Hematopoietic multipotent progenitor cell treated with erythropoietin and hydrocortisone succinate and interleukin-3 and kit ligand, for 4 days (in vitro differentiated cells): ENCODE results near the gene RND1.
"Not testable (repeated sequence)": the region's sequence is repeated elsewhere in the genome, so short reads cannot be mapped to it uniquely, and the experiment has no call there.

Experiments used
- DNase-seq: peaks from one replicate; pipeline ENCODE4 v3.0.0-alpha.2; 2015

The RND1 gene

DNA sequence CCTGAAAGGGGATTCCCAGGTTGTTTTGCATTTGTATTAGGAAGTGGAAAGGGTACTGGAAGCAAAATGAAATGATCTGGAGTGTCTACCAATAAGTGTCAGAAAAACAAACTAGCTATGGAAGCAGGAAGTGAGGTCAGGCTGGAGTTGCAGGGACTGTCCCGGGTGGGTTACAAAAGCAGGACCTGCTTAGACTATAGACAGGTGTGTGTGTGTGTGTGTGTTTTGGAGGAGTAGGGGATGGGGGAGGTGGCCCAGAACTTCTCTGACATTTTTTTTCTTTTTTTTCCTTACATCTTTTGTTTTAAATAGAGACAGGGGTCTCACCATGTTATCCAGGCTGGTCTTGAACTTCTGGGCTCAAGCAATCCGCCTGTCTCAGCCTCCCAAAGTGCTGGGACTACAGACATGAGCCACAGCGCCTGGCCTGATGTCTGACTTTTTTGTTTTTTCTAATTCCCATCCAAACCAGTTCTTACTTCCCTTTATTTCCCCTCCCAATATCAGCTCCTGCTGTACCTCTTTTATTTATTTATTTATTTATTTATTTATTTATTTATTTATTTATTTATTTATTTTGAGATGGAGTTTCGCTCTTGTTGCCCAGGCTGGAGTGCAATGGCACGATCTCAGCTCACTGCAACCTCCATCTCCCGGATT lies 512 bp upstream of the RND1 start:
- DNase-seq, result no peak

DNA sequence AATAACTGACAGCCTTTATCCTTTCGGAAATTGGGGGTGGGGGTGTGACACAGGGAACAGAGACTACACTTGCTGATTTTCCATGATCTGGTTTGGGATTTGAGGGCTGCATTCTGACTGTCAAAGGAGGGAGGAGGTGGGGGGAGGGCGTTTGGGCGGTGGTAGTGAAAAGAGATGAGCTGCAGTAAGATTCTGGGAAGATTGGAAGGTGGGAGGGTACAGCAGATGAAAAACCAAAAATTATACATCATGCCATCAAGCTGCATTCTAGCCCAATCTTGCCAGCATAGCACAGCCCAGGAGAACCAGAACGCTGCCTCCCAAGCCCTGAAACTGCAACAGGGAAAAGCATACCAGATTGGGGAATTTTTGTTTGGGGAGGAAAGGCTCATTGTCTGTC lies 2.4 kb downstream of the RND1 start:
- no peak for DNase-seq

DNA sequence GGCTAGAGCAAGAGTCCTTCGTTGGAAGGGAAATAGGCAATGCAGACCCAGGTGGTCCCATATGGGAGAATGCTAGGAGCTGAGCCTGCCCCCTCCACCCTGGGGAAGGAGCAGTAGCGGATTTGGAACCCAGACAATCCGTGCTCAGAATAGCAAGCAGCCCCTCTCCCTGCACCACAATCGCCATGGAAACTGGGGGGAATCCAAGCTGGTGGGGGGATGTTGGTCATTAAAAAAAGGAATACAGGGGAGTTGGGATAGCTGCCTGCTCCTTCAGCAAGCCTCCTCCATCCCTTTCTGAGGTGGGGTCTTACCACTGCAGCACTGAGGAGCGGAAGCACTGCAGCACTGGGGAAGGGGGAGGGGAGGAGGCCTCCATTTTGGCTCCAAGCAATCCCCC lies 2.9 kb downstream of the RND1 start:
- no peak for DNase-seq

DNA sequence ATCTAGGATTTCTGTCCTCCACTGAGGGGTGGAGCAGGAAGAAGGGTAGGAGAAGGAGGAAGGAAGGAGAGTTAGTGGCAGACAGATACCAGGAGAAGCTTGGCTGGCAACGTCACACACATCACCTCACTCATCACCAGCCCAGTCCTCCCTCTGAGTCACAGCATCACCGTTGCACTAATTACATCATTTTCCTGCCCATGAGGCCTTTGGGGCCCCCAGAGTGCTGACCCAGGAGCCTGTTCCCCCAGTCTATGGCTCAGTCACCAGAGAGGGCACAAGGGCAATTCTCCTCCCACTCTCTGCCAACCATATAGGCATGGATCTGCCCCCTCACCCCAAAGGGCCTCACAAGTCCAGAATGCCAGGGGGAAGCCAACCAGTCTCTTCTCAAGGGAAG lies 4.6 kb downstream of the RND1 start:
- DNase-seq, result no peak

DNA sequence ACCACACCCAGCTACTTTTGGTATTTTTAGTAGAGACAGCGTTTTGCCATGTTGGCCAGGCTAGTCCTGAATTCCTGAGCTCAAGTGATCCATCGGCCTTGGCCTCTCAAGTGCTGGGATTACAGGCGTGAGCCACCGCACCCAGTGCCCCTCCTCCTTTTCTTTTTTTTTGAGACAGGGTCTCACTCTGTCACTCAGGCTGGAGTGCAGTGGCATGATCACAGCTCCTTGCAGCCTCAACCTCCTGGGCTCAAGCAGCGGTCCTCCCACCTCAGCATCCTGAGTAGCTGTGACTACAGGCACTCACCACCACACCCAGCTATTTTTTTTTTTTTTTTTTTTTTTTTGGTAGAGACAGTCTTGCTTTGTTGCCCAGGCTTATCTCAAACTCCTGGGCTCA lies 5.4 kb downstream of the RND1 start:
- not testable (repeated sequence) for DNase-seq

DNA sequence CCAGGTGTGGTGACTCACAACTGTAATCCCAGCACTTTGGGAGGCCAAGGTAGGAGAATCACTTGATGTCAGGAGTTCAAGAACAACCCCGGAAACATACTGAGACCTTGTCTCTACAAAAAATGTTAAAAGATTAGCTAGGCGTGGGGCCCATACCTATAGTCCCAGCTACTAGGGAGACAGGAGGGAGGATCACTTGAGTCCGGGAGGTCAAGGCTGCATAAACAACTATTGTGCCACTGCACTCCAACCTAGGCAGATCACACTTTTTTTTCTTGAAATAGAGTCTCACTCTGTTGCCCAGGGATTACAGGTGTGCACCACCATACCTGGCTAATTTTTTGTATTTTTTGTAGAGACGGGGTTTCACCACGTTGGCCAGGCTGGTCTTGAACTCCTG lies 6.1 kb downstream of the RND1 start:
- DNase-seq, result no peak

DNA sequence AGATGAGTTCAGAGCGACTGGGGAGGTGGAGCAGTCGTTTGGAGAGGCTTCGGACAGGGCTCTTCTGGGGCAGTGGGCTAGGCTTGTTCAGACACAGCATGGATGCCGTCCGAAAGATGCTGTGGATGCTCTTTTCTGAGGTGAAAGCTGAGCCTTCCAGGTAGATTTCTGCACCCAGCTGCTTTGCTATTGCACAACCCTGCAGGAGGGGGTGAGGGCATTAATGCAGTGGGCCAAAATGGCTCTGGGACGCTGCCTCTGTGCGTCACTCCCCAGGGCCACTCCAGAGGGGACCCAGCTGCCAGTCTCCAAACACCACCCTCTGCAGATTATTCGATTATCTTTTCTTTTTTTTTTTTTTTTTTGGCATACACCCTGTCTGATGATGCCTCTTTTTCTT lies 7.6 kb downstream of the RND1 start:
- no peak for DNase-seq

DNA sequence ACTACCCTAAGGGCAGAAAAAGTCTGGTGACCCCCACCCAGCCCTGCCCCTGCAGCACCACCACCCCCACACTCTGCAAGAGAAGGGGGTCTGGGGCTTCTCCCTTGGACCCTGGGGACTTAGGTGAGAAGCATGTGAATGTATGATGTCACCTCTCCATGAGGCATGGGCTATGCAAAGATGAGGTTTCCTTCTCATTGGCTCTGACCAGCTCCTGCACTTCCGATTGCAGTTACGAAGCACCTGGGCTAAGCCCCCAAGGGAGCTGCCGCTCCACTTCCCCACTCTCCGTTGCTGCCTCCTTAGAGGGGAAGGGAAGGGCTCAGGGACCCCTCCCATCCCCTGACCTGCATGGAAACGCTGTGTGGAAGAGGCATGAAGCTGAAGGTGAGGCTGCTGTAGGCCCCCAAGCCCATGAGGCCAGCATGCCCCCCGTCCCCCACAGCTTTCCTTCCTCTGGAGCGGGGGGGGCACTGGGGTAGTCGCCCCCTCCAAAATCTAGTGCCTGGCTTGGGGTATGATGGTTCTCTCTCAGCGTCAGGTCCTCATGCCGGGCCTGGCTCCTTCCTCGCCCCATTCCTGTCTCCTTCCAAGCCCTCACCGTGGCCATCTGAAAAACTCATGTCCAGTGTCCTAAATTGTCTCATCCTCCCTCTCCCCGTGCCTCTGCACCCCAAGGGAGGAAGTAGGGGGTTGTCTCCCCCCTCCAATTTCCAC lies 8.2 kb downstream of the RND1 start:
- DNase-seq, result no peak

DNA sequence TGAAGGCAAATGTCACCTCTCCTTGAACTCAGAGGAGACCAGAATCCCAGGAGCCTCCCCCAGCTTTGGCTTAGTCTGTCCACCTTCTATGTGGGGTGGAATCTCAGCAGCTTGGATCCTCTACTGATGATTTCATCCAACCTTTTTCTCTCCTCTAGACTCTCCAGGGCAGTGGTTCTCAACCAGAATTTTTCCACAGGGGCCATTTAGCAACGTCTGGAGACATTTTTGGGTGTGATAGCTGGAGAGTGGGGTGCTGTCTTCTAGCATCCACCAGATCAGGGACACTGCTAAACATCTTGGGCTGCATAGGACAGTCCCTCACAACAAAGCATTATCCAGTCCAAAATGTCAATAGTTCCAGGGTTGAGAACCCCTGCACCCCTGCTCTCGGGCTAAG lies 9.3 kb downstream of the RND1 start:
- no peak for DNase-seq

DNA sequence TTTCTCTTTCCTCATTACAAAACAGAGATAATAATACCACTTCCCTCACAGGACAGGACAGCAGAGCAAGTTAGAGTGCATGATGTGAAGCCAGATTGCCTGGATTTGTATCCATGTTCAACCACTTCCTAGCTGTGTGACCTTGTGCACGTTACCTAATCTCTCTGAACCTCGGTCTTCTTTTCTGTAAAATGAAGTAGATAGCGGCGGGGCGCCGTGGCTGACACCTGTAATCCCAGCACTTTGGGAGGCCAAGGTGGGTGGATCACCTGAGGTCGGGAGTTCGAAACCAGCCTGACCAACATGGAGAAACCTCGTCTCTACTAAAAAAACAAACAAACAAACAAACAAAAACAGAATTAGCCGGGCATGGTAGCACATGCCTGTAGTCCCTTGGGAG lies 10.7 kb downstream of the RND1 start:
- not testable (repeated sequence) for DNase-seq

DNA sequence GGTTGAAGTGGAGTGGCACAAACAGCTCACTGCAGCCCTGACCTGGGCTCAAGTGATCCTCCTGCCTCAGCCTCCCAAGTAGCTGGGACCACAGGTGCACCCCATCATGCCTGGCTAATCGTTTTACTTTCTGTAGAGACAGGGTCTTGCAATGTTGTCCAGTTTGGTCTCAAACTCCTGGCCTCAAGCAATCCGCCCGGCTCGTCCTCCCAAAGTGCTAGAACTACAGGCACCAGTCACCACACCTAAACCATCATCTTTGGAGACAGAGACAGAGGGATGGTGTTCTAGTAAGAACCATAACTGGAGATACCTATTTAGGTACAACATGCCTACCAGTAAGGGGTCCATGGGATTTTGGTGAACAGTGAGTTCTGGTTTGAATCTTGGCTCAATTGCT lies 11.2 kb downstream of the RND1 start:
- no peak for DNase-seq

DNA sequence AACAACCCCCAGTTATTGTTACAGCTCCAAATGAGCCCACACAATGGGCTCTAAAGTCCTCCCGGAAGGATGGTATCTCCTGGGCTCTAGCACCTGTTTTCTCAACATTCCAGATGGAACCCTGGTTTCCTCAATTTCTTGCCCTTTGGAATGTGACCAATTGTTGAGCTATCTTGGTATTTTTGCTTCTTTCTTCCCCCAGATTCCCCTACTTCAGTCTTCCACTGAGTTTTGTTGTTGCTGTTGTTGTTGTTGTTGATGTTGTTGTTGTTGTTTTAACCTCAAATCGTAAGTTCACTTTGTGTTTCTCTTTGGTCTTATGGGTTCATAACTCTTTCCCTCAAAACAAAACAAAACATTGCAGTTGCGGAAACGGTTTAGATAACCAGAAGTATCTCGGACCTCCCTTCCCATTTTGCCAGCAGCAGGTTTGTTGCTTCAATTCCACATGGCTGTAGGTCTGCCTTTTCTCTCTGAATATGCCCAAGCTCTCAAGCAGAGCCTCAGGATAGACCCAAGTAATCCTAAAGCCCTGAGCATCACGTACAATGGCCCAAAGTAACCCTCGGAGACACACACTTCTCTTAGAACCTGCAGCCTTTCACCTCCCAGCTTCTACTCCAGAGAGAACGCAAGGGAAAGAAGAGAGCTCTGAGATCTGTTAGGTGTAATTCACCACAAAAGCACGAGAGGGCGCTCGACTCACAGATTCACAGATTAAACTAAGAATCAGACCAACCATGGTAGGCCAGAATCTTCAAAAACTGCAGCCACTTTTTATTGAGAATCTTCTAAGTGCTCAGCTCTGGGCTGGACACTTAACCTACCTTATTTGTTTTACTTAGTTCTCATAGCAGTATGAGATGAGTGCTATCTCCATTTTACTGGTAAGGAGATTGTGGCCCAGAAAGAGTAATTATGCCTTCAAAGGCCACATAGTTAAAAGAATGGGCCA lies 12.7 kb downstream of the RND1 start:
- DNase-seq, result peak; percentile 96

DNA sequence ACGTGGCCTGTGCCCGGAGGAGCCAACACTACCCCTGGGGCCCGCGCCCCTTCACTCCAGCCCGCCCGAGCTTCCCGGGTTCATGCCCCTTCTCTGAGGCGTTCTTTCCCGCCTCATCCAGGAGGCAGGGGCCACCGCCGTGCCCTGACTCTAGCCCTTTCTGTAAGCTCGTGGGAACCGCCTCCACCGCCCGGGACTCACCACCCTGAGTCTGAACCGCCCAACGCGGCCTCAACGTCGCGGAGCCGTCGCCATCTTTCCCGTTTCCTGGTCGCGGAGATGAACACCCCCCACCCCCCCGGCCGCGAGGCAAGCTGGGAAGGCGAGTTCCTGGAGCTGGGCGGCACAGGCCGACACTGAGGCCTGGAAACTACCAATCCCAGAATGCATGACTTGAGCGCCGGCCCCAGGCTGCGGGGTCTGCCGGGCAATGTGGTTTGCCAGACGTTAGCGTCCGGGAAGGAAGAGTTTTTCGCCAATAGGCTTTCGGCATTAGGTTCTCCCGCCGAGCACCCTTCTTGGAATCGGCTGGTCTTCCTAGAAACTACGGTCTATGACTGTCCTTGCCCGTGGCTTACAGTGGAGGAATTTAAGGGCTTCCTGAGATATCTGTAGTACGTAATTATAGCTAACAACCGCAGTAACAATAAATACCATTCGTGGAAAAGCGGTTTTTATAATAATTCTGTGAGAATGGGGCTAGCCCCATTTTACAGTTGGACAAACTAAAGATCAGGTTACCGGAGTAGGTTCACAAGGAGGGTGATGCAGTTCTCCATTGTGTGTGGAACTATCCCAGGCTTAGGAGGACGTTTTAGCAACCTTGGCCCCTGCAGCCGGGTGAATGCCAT lies 13.6 kb downstream of the RND1 start, which contains the start of gene DDX23:
Gene DDX23, minus strand, starts transcription at position 281 of the 851 bp plus-strand sequence. CDS start 6,381 bp downstream, outside the sequence.
- peak; percentile 99 for DNase-seq

DNA sequence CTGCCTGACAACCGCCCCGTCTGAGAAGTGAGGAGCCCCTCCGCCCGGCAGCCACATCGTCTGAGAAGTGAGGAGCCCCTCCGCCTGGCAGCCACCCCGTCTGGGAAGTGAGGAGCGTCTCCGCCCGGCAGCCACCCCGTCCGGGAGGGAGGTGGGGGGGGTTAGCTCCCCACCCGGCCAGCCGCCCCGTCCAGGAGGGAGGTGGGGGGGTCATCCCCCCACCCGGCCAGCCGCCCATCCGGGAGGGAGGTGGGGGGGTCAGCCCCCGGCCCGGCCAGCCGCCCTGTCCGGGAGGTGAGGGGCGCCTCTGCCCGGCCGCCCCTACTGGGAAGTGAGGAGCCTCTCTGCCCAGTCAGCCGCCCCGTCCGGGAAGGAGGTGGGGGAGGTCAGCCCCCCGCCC lies 23.6 kb downstream of the RND1 start:
- DNase-seq, result not testable (repeated sequence)

DNA sequence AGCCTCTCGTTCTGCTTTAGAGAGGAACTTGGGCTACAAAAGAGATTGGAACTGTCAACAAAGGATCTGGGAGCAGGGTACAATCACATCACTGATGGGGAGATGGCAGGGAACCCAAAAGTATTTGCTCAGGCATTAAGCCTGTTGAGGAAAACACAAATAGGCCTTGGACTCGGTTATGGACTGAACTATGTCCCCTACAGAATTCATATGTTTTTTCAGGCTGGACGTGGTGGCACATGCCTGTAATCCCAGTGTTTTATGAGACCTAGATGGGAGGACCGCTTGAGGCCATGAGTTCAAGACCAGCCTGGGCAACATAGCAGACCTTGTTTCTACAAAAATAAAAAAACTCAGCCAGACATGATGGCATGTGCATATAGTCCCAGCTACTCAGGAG lies 27.6 kb downstream of the RND1 start:
- no peak for DNase-seq

DNA sequence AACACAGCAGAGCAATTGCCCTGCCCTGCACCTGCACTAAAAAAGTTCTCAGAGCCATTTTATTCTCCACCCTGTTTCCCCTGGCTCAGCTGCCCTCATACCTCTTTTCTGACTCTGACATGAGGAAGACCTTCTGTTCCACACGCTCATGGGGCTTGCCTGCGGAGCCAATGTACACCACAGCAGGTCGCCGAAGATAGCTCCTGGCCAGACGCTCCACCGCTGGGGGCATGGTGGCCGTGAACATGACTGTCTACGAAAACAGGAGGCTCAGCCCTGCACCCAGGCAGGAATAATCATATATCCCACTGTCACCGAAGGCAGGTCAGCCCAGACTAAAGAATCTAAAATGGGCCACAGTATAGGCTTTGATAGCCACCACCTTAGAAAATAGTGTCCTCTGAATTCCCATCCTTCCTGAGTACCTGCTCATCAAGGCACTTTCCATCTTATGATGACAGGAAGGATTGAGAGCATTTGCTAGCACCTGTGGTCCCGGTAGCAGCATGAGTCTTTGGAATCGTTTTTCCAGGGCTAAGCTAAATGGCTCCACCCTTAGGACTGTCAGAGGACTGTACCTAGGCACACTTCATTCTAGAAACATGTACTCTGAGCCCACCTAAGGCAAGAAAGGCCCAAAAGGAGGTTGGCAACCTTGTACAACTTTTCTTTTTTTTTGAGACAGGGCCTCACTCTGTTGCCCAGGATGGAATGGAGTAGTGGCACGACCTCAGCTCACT lies 33.2 kb downstream of the RND1 start:
- no peak for DNase-seq

DNA sequence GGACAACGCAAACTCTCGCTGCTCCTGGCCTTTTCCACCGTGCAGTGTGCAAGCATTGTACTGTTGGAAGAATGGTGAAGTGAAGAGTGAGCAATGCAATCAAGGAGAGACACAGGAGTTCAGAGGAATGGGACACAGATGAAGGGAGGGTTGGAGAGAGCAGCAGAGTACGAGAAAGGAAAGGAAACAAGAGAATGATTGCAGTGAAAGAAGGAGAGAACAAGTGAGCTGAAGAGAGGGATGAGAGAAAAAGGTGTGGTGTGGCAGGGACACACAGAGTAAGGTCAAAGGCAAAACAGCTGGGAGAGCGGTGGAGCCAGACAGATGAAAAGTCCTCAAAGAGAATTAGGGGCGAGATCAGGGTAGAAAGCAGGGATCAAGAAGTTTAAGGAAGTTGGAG lies 34.4 kb downstream of the RND1 start:
- no peak for DNase-seq

DNA sequence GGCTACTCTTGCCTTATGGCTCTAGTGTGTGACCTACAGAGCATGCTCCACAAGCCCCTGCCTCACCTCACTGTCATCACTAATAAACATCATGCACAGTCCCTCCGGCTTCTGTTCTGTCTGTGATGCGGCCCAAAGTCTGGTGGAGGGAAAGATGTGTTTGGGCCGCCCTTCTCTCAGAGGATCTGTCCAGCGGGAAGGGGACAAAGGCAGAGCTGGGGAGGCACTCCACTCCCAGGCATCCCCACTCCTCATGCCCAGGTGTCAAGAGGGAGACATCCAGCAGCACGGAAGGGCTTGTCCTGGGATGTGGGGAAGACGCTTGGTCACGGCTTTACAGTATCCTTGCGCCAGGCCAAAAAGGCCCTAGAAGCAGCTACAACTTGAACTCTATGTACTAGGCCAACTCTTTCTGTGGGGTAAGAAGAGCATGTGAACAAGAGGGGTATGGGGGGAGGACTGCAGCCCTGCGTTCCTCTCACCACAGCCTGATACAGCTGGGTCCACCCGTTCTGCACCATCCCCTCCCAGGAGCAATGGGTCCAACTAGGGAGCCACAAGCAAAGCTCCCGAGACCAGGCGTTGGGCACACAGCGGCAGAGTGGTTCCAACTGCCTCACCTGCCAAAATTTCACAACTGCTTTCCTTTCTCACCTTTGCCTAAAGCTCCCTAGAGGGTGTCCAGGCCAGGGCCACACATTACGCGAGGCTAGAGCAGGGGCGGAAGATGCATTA lies 36.7 kb downstream of the RND1 start:
- no peak for DNase-seq

DNA sequence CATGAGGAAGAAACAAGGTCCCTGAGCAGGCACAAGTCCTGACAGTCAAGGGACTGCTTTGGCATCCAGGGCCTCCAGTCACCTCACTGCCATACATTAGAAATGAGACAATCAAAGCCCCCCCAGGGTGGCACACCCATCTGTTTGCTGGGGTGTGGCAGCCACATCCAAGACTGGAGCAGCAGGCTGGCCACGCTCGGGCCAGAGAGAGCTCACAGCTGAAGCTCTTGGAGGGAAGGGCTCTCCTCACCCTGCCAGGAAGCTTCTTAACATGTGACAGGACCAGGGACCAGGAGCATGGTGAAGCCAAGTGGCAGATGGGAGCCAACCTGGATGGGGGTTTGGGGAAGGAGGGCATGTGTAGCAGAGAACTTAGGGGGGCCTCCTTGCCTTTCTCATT lies 37.4 kb downstream of the RND1 start:
- DNase-seq, result no peak

DNA sequence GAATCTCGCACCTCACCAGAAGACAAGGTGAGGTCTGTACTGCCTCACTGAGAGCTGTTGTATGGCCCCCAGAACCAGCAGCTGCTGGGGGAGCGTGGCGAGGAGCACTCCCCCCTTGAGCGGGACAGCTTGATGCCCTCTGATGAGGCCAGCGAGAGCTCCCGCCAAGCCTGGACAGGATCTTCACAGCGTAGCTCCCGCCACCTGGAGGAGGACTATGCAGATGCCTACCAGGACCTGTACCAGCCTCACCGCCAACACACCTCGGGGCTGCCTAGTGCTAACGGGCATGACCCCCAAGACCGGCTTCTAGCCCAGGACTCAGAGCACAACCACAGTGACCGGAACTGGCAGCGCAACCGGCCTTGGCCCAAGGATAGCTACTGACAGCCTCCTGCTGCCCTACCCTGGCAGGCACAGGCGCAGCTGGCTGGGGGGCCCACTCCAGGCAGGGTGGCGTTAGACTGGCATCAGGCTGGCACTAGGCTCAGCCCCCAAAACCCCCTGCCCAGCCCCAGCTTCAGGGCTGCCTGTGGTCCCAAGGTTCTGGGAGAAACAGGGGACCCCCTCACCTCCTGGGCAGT lies 38.1 kb downstream of the RND1 start:
- DNase-seq, result no peak

DNA sequence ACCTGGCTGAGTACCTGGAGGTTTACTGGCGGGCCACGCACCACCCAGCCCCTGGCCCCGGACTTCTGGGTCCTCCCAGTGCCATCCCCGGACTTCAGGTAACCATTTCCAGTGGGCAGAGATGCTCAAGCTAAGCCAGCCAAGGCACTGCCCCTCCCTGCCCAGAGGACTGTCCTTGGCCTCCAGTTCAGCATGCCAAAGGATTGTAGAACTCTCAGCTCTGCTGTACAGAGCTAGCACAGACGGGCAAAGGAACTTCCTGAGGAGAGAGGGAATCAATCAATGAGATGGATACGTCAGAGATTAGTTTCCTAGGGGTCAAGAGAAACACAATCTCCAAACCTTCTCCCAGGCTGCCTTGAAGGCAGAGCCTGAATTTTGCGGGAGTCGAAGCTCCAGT lies 38.6 kb downstream of the RND1 start:
- DNase-seq, result no peak
